Neural progenitor cell (in vitro differentiated cells): ENCODE data around the gene DCP2.

ENCODE experiments used
- CTCF ChIP-seq: fragments of 200-600 bp; sonication (generic); IDR thresholded peaks from 2 replicates; pipeline ENCODE4 v1.5.1; 2017; ENCODE audit warnings: antibody characterized with exemption, mild to moderate bottlenecking
- EZH2 ChIP-seq: fragments of 200-600 bp; sonication (generic); IDR thresholded peaks from 2 replicates; pipeline ENCODE4 v1.6.1; 2017; ENCODE audit warnings: antibody characterized with exemption, mild to moderate bottlenecking, moderate library complexity

DNA sequence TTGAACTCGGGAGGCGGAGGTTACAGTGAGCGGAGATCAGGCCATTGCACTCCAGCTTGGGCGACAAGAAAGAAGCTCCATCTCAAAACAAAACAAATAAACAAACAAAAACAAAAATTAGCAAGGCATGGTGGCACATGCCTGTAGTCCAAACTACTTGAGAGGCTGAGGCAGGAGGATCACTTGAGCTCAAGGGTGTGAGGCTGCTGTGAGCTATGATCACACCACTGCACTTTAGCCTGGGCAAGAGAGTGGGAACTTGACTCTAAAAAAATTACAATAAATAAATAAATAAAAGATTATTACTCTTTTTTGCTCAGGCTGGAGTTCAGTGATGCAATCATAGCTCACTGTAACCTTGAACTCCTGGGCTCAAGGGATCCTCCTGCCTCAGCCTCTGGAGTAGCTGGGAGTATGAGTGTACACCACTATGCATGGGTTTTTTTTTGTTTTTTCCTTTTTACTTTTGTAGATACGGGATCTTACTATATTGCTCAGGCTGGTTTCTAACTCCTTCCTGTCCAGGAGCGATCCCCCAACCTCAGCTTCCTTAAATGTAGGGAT lies 9.0 kb upstream of the DCP2 start:
- no peak for TF ChIP-seq CTCF
- TF ChIP-seq EZH2: no peak
